SK-N-MC (cell line): ENCODE measurements around the gene GALNTL6.

Experiments used
- DNase-seq: peaks from one replicate; pipeline ENCODE4 v3.0.0-alpha.2; 2011; ENCODE audit warnings: low read depth, low spot score
- H3K27ac ChIP-seq: fragments of 200-600 bp; sonication (generic); 2 replicates; pipeline ENCODE4 v1.5.1; 2016; ENCODE audit warnings: mixed run types
- H3K36me3 ChIP-seq: fragments of 200-600 bp; sonication (generic); 2 replicates; pipeline ENCODE4 v1.6.1; 2017; ENCODE audit warnings: antibody characterized with exemption, low read length, mixed read lengths; ENCODE audit not compliant: insufficient read depth
- H3K4me3 ChIP-seq: fragments of 200-600 bp; sonication (generic); 2 replicates; pipeline ENCODE4 v1.5.1; 2016
- H3K9ac ChIP-seq: fragments of 200-600 bp; sonication (generic); 2 replicates; pipeline ENCODE4 v1.8.0; 2017; ENCODE audit warnings: mixed run types, mixed read lengths; ENCODE audit not compliant: insufficient read length
- H3K9me3 ChIP-seq: fragments of 200-600 bp; sonication (generic); 2 replicates; pipeline ENCODE4 v1.6.1; 2017; ENCODE audit warnings: low read depth, mild to moderate bottlenecking, antibody characterized with exemption, low read length, moderate library complexity, mixed read lengths
- EZH2 ChIP-seq: fragments of 200-600 bp; sonication (generic); IDR thresholded peaks from one replicate; pipeline ENCODE4 v1.6.1; 2017; ENCODE audit warnings: antibody characterized with exemption
- FOXP2 ChIP-seq: optimal IDR thresholded peaks from 2 replicates; pipeline ENCODE3; 2011; ENCODE audit warnings: mild to moderate bottlenecking, moderate library complexity; ENCODE audit not compliant: insufficient read depth; ENCODE audit errors: extremely low read length, control extremely low read depth
- POLR2AphosphoS5 ChIP-seq: IDR thresholded peaks from 2 replicates; pipeline ENCODE4 v1.6.1; 2012; ENCODE audit warnings: mild to moderate bottlenecking, low read depth, low read length, borderline replicate concordance

GALNTL6 gene

GRCh38 chr4:172985552-172985951 lies 1172.3 kb downstream of the GALNTL6 start:
- Histone ChIP-seq H3K36me3 (no peaks in the 10 kb centered on the region), H3K9ac (no peak overlapping the region), H3K27ac (no peak overlapping the region), H3K9me3 (no peaks in the 10 kb centered on the region; the same call in 1 of the 2 replicates), H3K4me3 (no peak overlapping the region)
- TF ChIP-seq POLR2AphosphoS5 (no peak), EZH2 (no peak), FOXP2 (no peak)
- DNase-seq: no peak

- no peak for DNase-seq
- Histone ChIP-seq H3K27ac (no peak overlapping the region), H3K36me3 (no peaks in the 10 kb centered on the region), H3K4me3 (no peak overlapping the region), H3K9me3 (no peaks in the 10 kb centered on the region; the same call in 1 of the 2 replicates), H3K9ac (no peak overlapping the region)
- no peak for TF ChIP-seq POLR2AphosphoS5
- TF ChIP-seq EZH2: no peak
Observed at GRCh38 chr4:172986114-172986513, 1172.9 kb downstream of the GALNTL6 start.

GRCh38 chr4:172989984-172990820 lies 1177.0 kb downstream of the GALNTL6 start:
- DNase-seq: no peak
- no peak overlapping the region for H3K4me3 ChIP-seq
- no peak overlapping the region for H3K27ac ChIP-seq
- H3K36me3 ChIP-seq: no peaks in the 10 kb centered on the region
- TF ChIP-seq EZH2 (no peak), FOXP2 (no peak), POLR2AphosphoS5 (no peak)
- H3K9ac ChIP-seq: no peak overlapping the region
- H3K9me3 ChIP-seq: no peaks in the 10 kb centered on the region; the same call in 1 of the 2 replicates

- H3K9ac ChIP-seq: no peak overlapping the region
- H3K36me3 ChIP-seq: no peaks in the 10 kb centered on the region
- no peak for TF ChIP-seq POLR2AphosphoS5
- TF ChIP-seq FOXP2: no peak
- no peak for TF ChIP-seq EZH2
- H3K27ac ChIP-seq: no peak overlapping the region
- H3K9me3 ChIP-seq: no peaks in the 10 kb centered on the region; the same call in 1 of the 2 replicates
- no peak overlapping the region for H3K4me3 ChIP-seq
- DNase-seq: no peak
Observed at GRCh38 chr4:172992648-172993378, 1179.6 kb downstream of the GALNTL6 start.

GRCh38 chr4:172995161-172995560 lies 1182.0 kb downstream of the GALNTL6 start:
- no peak for DNase-seq
- H3K36me3 ChIP-seq: no peaks in the 10 kb centered on the region
- no peak overlapping the region for H3K27ac ChIP-seq
- H3K9me3 ChIP-seq: no peaks in the 10 kb centered on the region
- no peak overlapping the region for H3K4me3 ChIP-seq
- no peak overlapping the region for H3K9ac ChIP-seq
- no peak for TF ChIP-seq EZH2

- no peak overlapping the region for H3K9ac ChIP-seq
- TF ChIP-seq POLR2AphosphoS5: no peak
- no peak for TF ChIP-seq EZH2
- TF ChIP-seq FOXP2: no peak
- no peaks in the 10 kb centered on the region for H3K36me3 ChIP-seq
- no peak overlapping the region for H3K4me3 ChIP-seq
- no peak for DNase-seq
- no peaks in the 10 kb centered on the region for H3K9me3 ChIP-seq
- no peak overlapping the region for H3K27ac ChIP-seq
Observed at GRCh38 chr4:172995704-172996103, 1182.5 kb downstream of the GALNTL6 start.

GRCh38 chr4:172996571-172997216 lies 1183.5 kb downstream of the GALNTL6 start:
- no peak for TF ChIP-seq POLR2AphosphoS5
- no peak for TF ChIP-seq EZH2
- no peak for TF ChIP-seq FOXP2
- Histone ChIP-seq H3K9me3 (no peaks in the 10 kb centered on the region), H3K27ac (no peak overlapping the region), H3K9ac (no peak overlapping the region), H3K36me3 (no peaks in the 10 kb centered on the region), H3K4me3 (no peak overlapping the region)
- DNase-seq: no peak

- Histone ChIP-seq H3K9me3 (no peaks in the 10 kb centered on the region), H3K27ac (no peak overlapping the region)
Observed at GRCh38 chr4:172997217-172997609, 1184.0 kb downstream of the GALNTL6 start.

More at GRCh38 chr4:172997217-172997609, 1184.0 kb downstream of the GALNTL6 start:
- no peaks in the 10 kb centered on the region for H3K36me3 ChIP-seq
- no peak for DNase-seq
- TF ChIP-seq EZH2: no peak
- TF ChIP-seq FOXP2: no peak
- TF ChIP-seq POLR2AphosphoS5: no peak
- no peak overlapping the region for H3K4me3 ChIP-seq
- H3K9ac ChIP-seq: no peak overlapping the region
